Activated T-helper 1 cell treated with Interleukin-2 at 50 U/mL for 16 hours (primary cell): ENCODE measurements around the gene SLC24A1.
"Not testable (repeated sequence)": the region's sequence is repeated elsewhere in the genome, so short reads cannot be mapped to it uniquely, and the experiment has no call there.

Source experiments
- DNase-seq: peaks from one replicate; pipeline ENCODE4 v3.0.0-alpha.2; 2020; ENCODE audit warnings: low read depth

Gene SLC24A1

GRCh38 chr15:65621638-65622037 is at the start of gene SLC24A1:
Gene SLC24A1 (plus strand): TSS chr15:65621938. CDS start chr15:65624081, 2,143 bp downstream.
- no peak for DNase-seq

GRCh38 chr15:65571971-65572370 is 49.8 kb upstream of the SLC24A1 start:
- DNase-seq, result no peak

GRCh38 chr15:65576664-65577063 is 45.1 kb upstream of the SLC24A1 start:
- no peak for DNase-seq

- DNase-seq, result no peak
These were observed 44.4 kb upstream of the SLC24A1 start for GRCh38 chr15:65577129-65577996.

GRCh38 chr15:65578904-65579728 is 42.6 kb upstream of the SLC24A1 start:
- no peak for DNase-seq

- DNase-seq, result no peak
These were observed 42.0 kb upstream of the SLC24A1 start for GRCh38 chr15:65579762-65580161.

- DNase-seq, result no peak
These were observed 41.5 kb upstream of the SLC24A1 start for GRCh38 chr15:65580287-65580686.

- peak; percentile 8 for DNase-seq
These were observed 38.0 kb upstream of the SLC24A1 start for GRCh38 chr15:65583701-65584100.

GRCh38 chr15:65584241-65584640 is 37.5 kb upstream of the SLC24A1 start:
- no peak for DNase-seq

- DNase-seq, result no peak
These were observed 34.6 kb upstream of the SLC24A1 start for GRCh38 chr15:65587094-65587493.

- no peak for DNase-seq
These were observed 25.8 kb upstream of the SLC24A1 start for GRCh38 chr15:65595960-65596359.

- no peak for DNase-seq
These were observed 23.3 kb upstream of the SLC24A1 start for GRCh38 chr15:65598468-65598867.

GRCh38 chr15:65599677-65600076 is 22.1 kb upstream of the SLC24A1 start:
- DNase-seq, result no peak

GRCh38 chr15:65603134-65603533 is 18.6 kb upstream of the SLC24A1 start:
- DNase-seq, result no peak

- no peak for DNase-seq
These were observed 18.2 kb upstream of the SLC24A1 start for GRCh38 chr15:65603559-65603958.

- peak; percentile 83 for DNase-seq
These were observed 10.6 kb upstream of the SLC24A1 start, which contains the start of gene INTS14 for GRCh38 chr15:65610871-65611718. Gene INTS14 (minus strand): TSS chr15:65611131. CDS start chr15:65607380, 3,751 bp downstream.

GRCh38 chr15:65611888-65612615 is 9.7 kb upstream of the SLC24A1 start:
- DNase-seq, result no peak

- no peak for DNase-seq
These were observed 9.2 kb upstream of the SLC24A1 start for GRCh38 chr15:65612616-65612946.

GRCh38 chr15:65612949-65613744 is 8.6 kb upstream of the SLC24A1 start:
- DNase-seq, result no peak

GRCh38 chr15:65615887-65616286 is 5.9 kb upstream of the SLC24A1 start:
- not testable (repeated sequence) for DNase-seq
